Right lobe of liver (tissue), 6 donors: ENCODE data around the gene CUEDC2. TPM values are rescaled to one million over a fixed set of nuclear protein-coding genes. Genes with fewer than 3 reads are reported as not detected.

ENCODE experiments used
- ATAC-seq, 4 donors: fragments of 200-7000 bp; cut with Tn5 transposase; one replicate each; pipeline ENCODE4 v1.9.1; 2020; ENCODE audit warnings: mild to moderate bottlenecking in 4 of 4, moderate library complexity in 4 of 4
- DNase-seq, 3 donors: peaks; one replicate each; pipeline ENCODE4 v3.0.0-alpha.2; 2020
- H3K27ac ChIP-seq, 3 donors: fragments of 200-600 bp; one replicate each; pipeline ENCODE4 v1.8.0; 2022
- H3K27me3 ChIP-seq, 2 donors: fragments of 200-600 bp; one replicate each; pipeline ENCODE4 v1.8.0; 2022
- H3K36me3 ChIP-seq, 4 donors: fragments of 200-600 bp; sonication (generic) in 1 of 4; one replicate each; pipeline versions ENCODE4 v1.5.1 to v1.8.0; 2017 to 2022; ENCODE audit warnings: control low read depth in 1 of 4
- H3K4me1 ChIP-seq, 4 donors: fragments of 200-600 bp; sonication (generic) in 1 of 4; one replicate each; pipeline versions ENCODE4 v1.5.1 to v1.8.0; 2017 to 2022; ENCODE audit warnings: control low read depth in 1 of 4
- H3K4me3 ChIP-seq, 3 donors: fragments of 200-600 bp; one replicate each; pipeline ENCODE4 v1.8.0; 2022
- H3K9me3 ChIP-seq, 4 donors: fragments of 200-600 bp; sonication (generic) in 1 of 4; one replicate each; pipeline versions ENCODE4 v1.5.1 to v1.8.0; 2017 to 2022; ENCODE audit warnings: control low read depth in 1 of 4
- CTCF ChIP-seq, 4 donors: fragments of 200-600 bp in 3 of 4; fragments of 450-650 bp in 1 of 4; IDR thresholded peaks; one replicate each; pipeline versions ENCODE4 v1.5.1 to v1.8.0; 2016 to 2022; ENCODE audit warnings: antibody characterized with exemption in 4 of 4, mild to moderate bottlenecking in 2 of 4
- POLR2A ChIP-seq: fragments of 450-650 bp; IDR thresholded peaks from one replicate; pipeline ENCODE4 v1.6.1; 2017; ENCODE audit warnings: antibody characterized with exemption, mild to moderate bottlenecking
- WGBS: methylation state at CpG from one replicate; pipeline ENCODE4 v1.1.6; 2018; ENCODE audit warnings: low coverage, low lambda C conversion rate; ENCODE audit not compliant: insufficient coverage; ENCODE audit errors: missing lambda C conversion rate; 5-methylcytosine and 5-hydroxymethylcytosine counted together
- intact Hi-C, 2 donors: fragments of 100-400 bp; cut with DNase I; formaldehyde crosslinking; loops; one replicate each; pipeline versions ENCODE4 v1.11.2 to v1.14.1; 2022
- total RNA-seq, 6 experiments: library from RNA; depleted of rRNA in 2 of 6; stranded (reverse); fragments of >200 nt in 2 of 6; fragmentation: NEBNext Ultra II Directional in 3 of 6; extraction: Animal tissue kit (Norgen Biotek cat#: 25700) in 3 of 6; gene quantifications; one replicate each; pipeline versions ENCODE4 v1.1.0 to v1.2.4, GENCODE V29; 2016 to 2023
- donor health status: DM: no; HTN: yes; CAD: no.
- donor health status: DM: no; HTN: no; CAD: no.
- donor health status: DM: no; HTN: no; CAD: no.
- donor health status: DM: no; HTN: yes; CAD: no.
- donor health status: DM: no; HTN: yes; CAD: no.

CUEDC2 gene
- total RNA-seq, 6 experiments from 2014 or later = 23.0 to 32.1 (median 26.8) TPM

DNA sequence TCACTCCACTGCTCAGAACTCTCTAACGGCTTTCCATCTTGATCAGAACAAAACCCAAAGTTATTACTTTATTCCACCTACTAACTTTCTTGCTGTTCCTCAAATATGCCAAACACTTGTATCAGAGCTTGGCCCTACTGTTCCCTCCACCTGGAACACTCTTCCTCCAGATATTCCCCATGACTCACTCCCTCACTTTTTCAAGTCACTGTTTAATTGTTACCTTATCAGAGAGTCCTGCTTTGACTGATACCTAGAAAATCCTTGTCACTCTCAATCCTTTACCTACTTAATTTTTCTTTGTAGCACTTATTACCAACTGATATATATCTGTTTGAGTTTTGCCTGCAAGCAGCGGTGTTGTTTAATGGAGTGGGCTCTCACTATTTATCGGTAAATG is 42.5 kb downstream of the CUEDC2 start:
- Histone ChIP-seq H3K4me1 (peaks cover 0 to 5% (median 2%) of the 10 kb centered on the region in 4 donors), H3K27ac (no peak overlapping the region), H3K9me3 (no peaks in the 10 kb centered on the region), H3K4me3 (no peak overlapping the region), H3K27me3 (no peaks in the 10 kb centered on the region), H3K36me3 (no peaks in the 10 kb centered on the region)
- 73% methylated on average over 3 of the region's 3 CpGs for WGBS
- no peak for TF ChIP-seq POLR2A
- no peak for TF ChIP-seq CTCF (IDR thresholded peaks at IDR 0.05)
- DNase-seq = no peak
- intact Hi-C loops = no loop called here
- ATAC-seq = no peak

DNA sequence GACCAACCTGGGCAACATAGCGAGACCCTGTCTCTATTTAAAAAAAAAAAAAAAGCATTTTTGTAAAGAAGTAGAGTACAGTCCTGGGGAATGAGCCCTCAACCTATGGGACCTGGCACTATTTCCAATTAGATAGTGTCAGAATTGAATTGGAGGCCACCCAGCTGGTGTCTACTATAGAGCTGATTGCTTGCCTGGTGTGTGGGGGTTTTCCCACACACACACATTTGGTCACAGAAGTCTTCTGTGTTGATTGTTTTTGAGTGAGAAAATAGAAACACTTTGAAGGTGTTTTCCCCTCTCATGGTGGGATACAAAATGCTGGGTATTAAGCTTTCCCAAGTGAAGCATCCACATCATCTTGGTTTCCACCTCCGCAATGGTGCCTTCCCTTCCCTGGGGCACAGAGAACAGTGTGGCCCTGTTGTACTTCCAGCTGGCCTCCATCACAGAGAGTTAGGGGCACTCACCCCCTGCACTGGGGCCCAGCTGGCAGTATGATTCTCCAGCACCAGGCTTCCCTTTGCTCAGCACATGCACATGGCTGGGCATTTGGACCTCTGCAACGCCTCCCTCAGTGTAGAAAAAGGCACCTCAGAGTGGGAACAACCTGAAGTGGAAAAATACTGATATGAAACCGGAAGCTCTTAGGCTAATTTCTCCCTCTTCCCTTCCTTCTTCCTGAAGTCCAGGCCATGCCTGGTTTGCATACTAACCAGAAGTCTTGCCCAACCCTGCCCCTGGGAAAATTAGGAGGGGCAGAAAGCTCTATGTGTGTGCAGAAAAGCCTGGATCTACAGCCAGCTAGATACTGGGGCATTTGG is 47.6 kb downstream of the CUEDC2 start:
- Histone ChIP-seq H3K4me1 (no peaks in the 10 kb centered on the region), H3K4me3 (no peak overlapping the region), H3K9me3 (no peaks in the 10 kb centered on the region), H3K27ac (no peak overlapping the region), H3K36me3 (peaks cover 0 to 25% (median 16%) of the 10 kb centered on the region in 4 donors), H3K27me3 (no peaks in the 10 kb centered on the region)
- ATAC-seq (peak in 3 of 4 donors; percentile 27 to 66 (median 30)), DNase-seq (no peak)
- TF ChIP-seq POLR2A (no peak), CTCF (IDR thresholded peaks at IDR 0.05) (no peak)
- intact Hi-C loops = no loop called here
- 83% methylated on average over 3 of the region's 4 CpGs for WGBS

DNA sequence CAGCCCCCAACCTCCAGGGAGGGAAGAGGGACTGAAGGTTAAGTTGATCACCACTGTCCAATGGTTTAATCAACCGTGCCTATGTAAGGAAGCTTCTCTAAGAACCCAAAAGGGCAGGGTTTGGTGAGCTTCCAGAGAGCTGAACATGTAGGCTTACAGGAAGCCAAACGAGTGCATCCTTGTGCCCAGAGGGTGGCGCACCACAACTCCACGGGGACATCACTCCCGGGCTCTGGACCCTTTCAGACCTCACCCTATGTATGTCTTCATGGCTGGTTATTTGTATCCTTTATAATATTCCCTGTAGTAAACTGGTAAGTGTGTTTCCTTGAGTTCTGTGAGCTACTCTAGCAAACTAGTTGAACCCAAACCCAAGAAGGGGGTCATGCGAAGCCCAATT is 48.3 kb downstream of the CUEDC2 start:
- Histone ChIP-seq H3K36me3 (peaks cover 0 to 33% (median 23%) of the 10 kb centered on the region in 4 donors), H3K27me3 (no peaks in the 10 kb centered on the region), H3K4me3 (no peak overlapping the region), H3K4me1 (no peaks in the 10 kb centered on the region), H3K27ac (no peak overlapping the region), H3K9me3 (no peaks in the 10 kb centered on the region)
- TF ChIP-seq POLR2A = no peak
- TF ChIP-seq CTCF (IDR thresholded peaks at IDR 0.05) = no peak
- ATAC-seq (peak; percentile 13 to 18 (median 16)), DNase-seq (no peak)
- 16% methylated on average over 4 of the region's 6 CpGs for WGBS
- intact Hi-C loops = no loop called here

- ATAC-seq = no peak
- H3K27ac ChIP-seq = no peak overlapping the region
- TF ChIP-seq CTCF (IDR thresholded peaks at IDR 0.05) = no peak
- no peak for TF ChIP-seq POLR2A
- H3K9me3 ChIP-seq = no peaks in the 10 kb centered on the region
- H3K27me3 ChIP-seq = no peaks in the 10 kb centered on the region
- H3K4me1 ChIP-seq = no peaks in the 10 kb centered on the region
- no peak overlapping the region for H3K4me3 ChIP-seq
- DNase-seq = no peak
- H3K36me3 ChIP-seq = peaks cover 0 to 44% (median 27%) of the 10 kb centered on the region in 4 donors
- intact Hi-C loops = no loop called here
- 100% methylated on average over 1 of the region's 8 CpGs for WGBS
Measured at GRCh38 chr10:102382871-102383270, 49.5 kb downstream of the CUEDC2 start.
